ENCODE measurements around the gene SRSF4.

SRSF4 gene

GRCh38 chr1:29200906-29201594 lies 19.4 kb upstream of the SRSF4 start:
- DNase-seq, result no peak

GRCh38 chr1:29197993-29198392 lies 16.3 kb upstream of the SRSF4 start:
- no peak for DNase-seq

GRCh38 chr1:29197590-29197924 lies 15.9 kb upstream of the SRSF4 start:
- DNase-seq, result peak; percentile 4

- DNase-seq, result no peak
These were observed 15.3 kb upstream of the SRSF4 start for GRCh38 chr1:29196863-29197589.

GRCh38 chr1:29195881-29196291 lies 14.2 kb upstream of the SRSF4 start:
- no peak for DNase-seq

- no peak for DNase-seq
These were observed 12.3 kb upstream of the SRSF4 start for GRCh38 chr1:29193879-29194455.

GRCh38 chr1:29190718-29191117 lies 9.0 kb upstream of the SRSF4 start:
- DNase-seq, result no peak

GRCh38 chr1:29186707-29187106 lies 5.0 kb upstream of the SRSF4 start:
- no peak for DNase-seq

GRCh38 chr1:29186252-29186651 lies 4.6 kb upstream of the SRSF4 start:
- no peak for DNase-seq

GRCh38 chr1:29183287-29183686 lies 1.6 kb upstream of the SRSF4 start:
- DNase-seq, result no peak

- DNase-seq, result peak; percentile 36
These were observed 945 bp downstream of the SRSF4 start for GRCh38 chr1:29180497-29181412.

GRCh38 chr1:29179641-29180184 lies 2.0 kb downstream of the SRSF4 start:
- DNase-seq, result no peak

GRCh38 chr1:29177022-29177705 lies 4.5 kb downstream of the SRSF4 start:
- no peak for DNase-seq

GRCh38 chr1:29176576-29176975 lies 5.1 kb downstream of the SRSF4 start:
- DNase-seq, result no peak

- DNase-seq, result no peak
These were observed 9.2 kb downstream of the SRSF4 start for GRCh38 chr1:29172415-29172939.

- DNase-seq, result no peak
These were observed 10.2 kb downstream of the SRSF4 start for GRCh38 chr1:29171521-29171920.

GRCh38 chr1:29171089-29171488 lies 10.6 kb downstream of the SRSF4 start:
- DNase-seq, result no peak

GRCh38 chr1:29169976-29170375 lies 11.7 kb downstream of the SRSF4 start:
- no peak for DNase-seq

- DNase-seq, result no peak
These were observed 13.8 kb downstream of the SRSF4 start for GRCh38 chr1:29167904-29168303.

GRCh38 chr1:29166291-29166878 lies 15.3 kb downstream of the SRSF4 start:
- no peak for DNase-seq

- DNase-seq, result no peak
These were observed 17.1 kb downstream of the SRSF4 start for GRCh38 chr1:29164588-29164987.

Data from NCI-H510A treated with DMSO at 0.1 percent for 48 hours (cell line).